Gastrocnemius medialis (tissue), 4 donors: ENCODE measurements around the gene NBEA.

Experiments
- POLR2A ChIP-seq, 2 donors: fragments of 450-650 bp; IDR thresholded peaks; one replicate each; pipeline ENCODE4 v1.6.1; 2017; ENCODE audit warnings: antibody characterized with exemption in 2 of 2, mild to moderate bottlenecking in 2 of 2, moderate library complexity in 2 of 2
- TF ChIP-seq, protein P1 (sequence below), 5 experiments: fragments of 450-650 bp in 3 of 5; fragments of 200-600 bp in 2 of 5; sonication (generic) in 2 of 5; IDR thresholded peaks in 4 of 5; conservative IDR thresholded peaks in 1 of 5; 1 replicate in 4 of 5; 2 replicates in 1 of 5; pipeline ENCODE4 v1.5.1; 2016 to 2019; ENCODE audit warnings: antibody characterized with exemption in 5 of 5, mild to moderate bottlenecking in 3 of 5, moderate library complexity in 3 of 5

GRCh38 chr13:35356572-35356971 lies 414.5 kb downstream of the NBEA start:
- TF ChIP-seq, protein P1, sequence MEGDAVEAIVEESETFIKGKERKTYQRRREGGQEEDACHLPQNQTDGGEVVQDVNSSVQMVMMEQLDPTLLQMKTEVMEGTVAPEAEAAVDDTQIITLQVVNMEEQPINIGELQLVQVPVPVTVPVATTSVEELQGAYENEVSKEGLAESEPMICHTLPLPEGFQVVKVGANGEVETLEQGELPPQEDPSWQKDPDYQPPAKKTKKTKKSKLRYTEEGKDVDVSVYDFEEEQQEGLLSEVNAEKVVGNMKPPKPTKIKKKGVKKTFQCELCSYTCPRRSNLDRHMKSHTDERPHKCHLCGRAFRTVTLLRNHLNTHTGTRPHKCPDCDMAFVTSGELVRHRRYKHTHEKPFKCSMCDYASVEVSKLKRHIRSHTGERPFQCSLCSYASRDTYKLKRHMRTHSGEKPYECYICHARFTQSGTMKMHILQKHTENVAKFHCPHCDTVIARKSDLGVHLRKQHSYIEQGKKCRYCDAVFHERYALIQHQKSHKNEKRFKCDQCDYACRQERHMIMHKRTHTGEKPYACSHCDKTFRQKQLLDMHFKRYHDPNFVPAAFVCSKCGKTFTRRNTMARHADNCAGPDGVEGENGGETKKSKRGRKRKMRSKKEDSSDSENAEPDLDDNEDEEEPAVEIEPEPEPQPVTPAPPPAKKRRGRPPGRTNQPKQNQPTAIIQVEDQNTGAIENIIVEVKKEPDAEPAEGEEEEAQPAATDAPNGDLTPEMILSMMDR (IDR thresholded peaks at IDR 0.05 in 4 of 5, conservative IDR thresholded peaks at IDR 0.05 in 1 of 5): no peak
- no peak for TF ChIP-seq POLR2A (IDR thresholded peaks at IDR 0.05)
